ENCODE data around the gene DIP2C.
"Not testable (repeated sequence)": the region's sequence is repeated elsewhere in the genome, so short reads cannot be mapped to it uniquely, and the experiment has no call there.

DIP2C gene

GRCh38 chr10:279655-280054 lies 409.8 kb downstream of the DIP2C start:
- TF ChIP-seq POLR2AphosphoS5 (IDR thresholded peaks at IDR 0.05; ENCODE audit: low read depth, low read length): no peak
- TF ChIP-seq TAF1 (IDR thresholded peaks at IDR 0.05; ENCODE audit: borderline replicate concordance, low read depth, low read length): no peak
- no peak for TF ChIP-seq POLR2A (IDR thresholded peaks at IDR 0.05; ENCODE audit: low read depth, low read length)
- DNase-seq (ENCODE audit: insufficient read length) (no peak), FAIRE-seq (no peak)

GRCh38 chr10:279232-279631 lies 410.2 kb downstream of the DIP2C start:
- DNase-seq (ENCODE audit: insufficient read length) (no peak), FAIRE-seq (no peak)
- TF ChIP-seq POLR2A (IDR thresholded peaks at IDR 0.05; ENCODE audit: low read depth, low read length) (no peak), POLR2AphosphoS5 (IDR thresholded peaks at IDR 0.05; ENCODE audit: low read depth, low read length) (no peak), TAF1 (IDR thresholded peaks at IDR 0.05; ENCODE audit: borderline replicate concordance, low read depth, low read length) (no peak)

- DNase-seq (ENCODE audit: insufficient read length): no peak
- TF ChIP-seq POLR2AphosphoS5 (IDR thresholded peaks at IDR 0.05; ENCODE audit: low read depth, low read length): no peak
- no peak for TF ChIP-seq POLR2A (IDR thresholded peaks at IDR 0.05; ENCODE audit: low read depth, low read length)
- TF ChIP-seq TAF1 (IDR thresholded peaks at IDR 0.05; ENCODE audit: borderline replicate concordance, low read depth, low read length): no peak
- no peak for FAIRE-seq
Measured at GRCh38 chr10:278707-279106, 410.8 kb downstream of the DIP2C start.

- TF ChIP-seq TAF1 (IDR thresholded peaks at IDR 0.05; ENCODE audit: borderline replicate concordance, low read depth, low read length): no peak
- no peak for TF ChIP-seq POLR2AphosphoS5 (IDR thresholded peaks at IDR 0.05; ENCODE audit: low read depth, low read length)
- no peak for TF ChIP-seq POLR2A (IDR thresholded peaks at IDR 0.05; ENCODE audit: low read depth, low read length)
- DNase-seq (ENCODE audit: insufficient read length): no peak
- FAIRE-seq: no peak
Measured at GRCh38 chr10:277963-278362, 411.5 kb downstream of the DIP2C start.

- FAIRE-seq: no peak
Measured at GRCh38 chr10:275680-276079, 413.8 kb downstream of the DIP2C start.

GRCh38 chr10:274866-275265 lies 414.6 kb downstream of the DIP2C start:
- TF ChIP-seq POLR2AphosphoS5 (IDR thresholded peaks at IDR 0.05; ENCODE audit: low read depth, low read length) (no peak), POLR2A (IDR thresholded peaks at IDR 0.05; ENCODE audit: low read depth, low read length) (no peak), TAF1 (IDR thresholded peaks at IDR 0.05; ENCODE audit: borderline replicate concordance, low read depth, low read length) (no peak)
- DNase-seq (ENCODE audit: insufficient read length): no peak
- no peak for FAIRE-seq

More at GRCh38 chr10:275680-276079, 413.8 kb downstream of the DIP2C start:
- TF ChIP-seq TAF1 (IDR thresholded peaks at IDR 0.05; ENCODE audit: borderline replicate concordance, low read depth, low read length) (no peak), POLR2A (IDR thresholded peaks at IDR 0.05; ENCODE audit: low read depth, low read length) (no peak), POLR2AphosphoS5 (IDR thresholded peaks at IDR 0.05; ENCODE audit: low read depth, low read length) (no peak)
- DNase-seq (ENCODE audit: insufficient read length): no peak

GRCh38 chr10:273088-273487 lies 416.4 kb downstream of the DIP2C start:
- no peak for DNase-seq (ENCODE audit: insufficient read length)
- no peak for FAIRE-seq
- TF ChIP-seq POLR2AphosphoS5 (IDR thresholded peaks at IDR 0.05; ENCODE audit: low read depth, low read length) (no peak), POLR2A (IDR thresholded peaks at IDR 0.05; ENCODE audit: low read depth, low read length) (no peak), TAF1 (IDR thresholded peaks at IDR 0.05; ENCODE audit: borderline replicate concordance, low read depth, low read length) (no peak)

GRCh38 chr10:271722-272121 lies 417.7 kb downstream of the DIP2C start:
- DNase-seq (ENCODE audit: insufficient read length) (no peak), FAIRE-seq (no peak)
- TF ChIP-seq POLR2AphosphoS5 (IDR thresholded peaks at IDR 0.05; ENCODE audit: low read depth, low read length): no peak
- TF ChIP-seq POLR2A (IDR thresholded peaks at IDR 0.05; ENCODE audit: low read depth, low read length): no peak
- no peak for TF ChIP-seq TAF1 (IDR thresholded peaks at IDR 0.05; ENCODE audit: borderline replicate concordance, low read depth, low read length)

GRCh38 chr10:271201-271600 lies 418.3 kb downstream of the DIP2C start:
- FAIRE-seq: no peak
- no peak for DNase-seq (ENCODE audit: insufficient read length)
- TF ChIP-seq TAF1 (IDR thresholded peaks at IDR 0.05; ENCODE audit: borderline replicate concordance, low read depth, low read length): no peak
- TF ChIP-seq POLR2AphosphoS5 (IDR thresholded peaks at IDR 0.05; ENCODE audit: low read depth, low read length): no peak
- no peak for TF ChIP-seq POLR2A (IDR thresholded peaks at IDR 0.05; ENCODE audit: low read depth, low read length)

- FAIRE-seq: no peak
- TF ChIP-seq POLR2AphosphoS5 (IDR thresholded peaks at IDR 0.05; ENCODE audit: low read depth, low read length): no peak
- TF ChIP-seq POLR2A (IDR thresholded peaks at IDR 0.05; ENCODE audit: low read depth, low read length): no peak
- no peak for TF ChIP-seq TAF1 (IDR thresholded peaks at IDR 0.05; ENCODE audit: borderline replicate concordance, low read depth, low read length)
- DNase-seq (ENCODE audit: insufficient read length): no peak
Measured at GRCh38 chr10:269440-270074, 419.9 kb downstream of the DIP2C start.

GRCh38 chr10:267705-268104 lies 421.8 kb downstream of the DIP2C start:
- DNase-seq (ENCODE audit: insufficient read length): no peak
- no peak for TF ChIP-seq POLR2AphosphoS5 (IDR thresholded peaks at IDR 0.05; ENCODE audit: low read depth, low read length)
- no peak for TF ChIP-seq TAF1 (IDR thresholded peaks at IDR 0.05; ENCODE audit: borderline replicate concordance, low read depth, low read length)
- FAIRE-seq: no peak

GRCh38 chr10:266974-267425 lies 422.5 kb downstream of the DIP2C start:
- DNase-seq (ENCODE audit: insufficient read length): no peak
- no peak for TF ChIP-seq POLR2A (IDR thresholded peaks at IDR 0.05; ENCODE audit: low read depth, low read length)
- TF ChIP-seq POLR2AphosphoS5 (IDR thresholded peaks at IDR 0.05; ENCODE audit: low read depth, low read length): no peak
- no peak for TF ChIP-seq TAF1 (IDR thresholded peaks at IDR 0.05; ENCODE audit: borderline replicate concordance, low read depth, low read length)
- FAIRE-seq: no peak

- DNase-seq (ENCODE audit: insufficient read length); FAIRE-seq: not testable (repeated sequence)
Measured at GRCh38 chr10:265816-266588, 423.5 kb downstream of the DIP2C start.

GRCh38 chr10:265074-265440 lies 424.4 kb downstream of the DIP2C start:
- DNase-seq (ENCODE audit: insufficient read length): not testable (repeated sequence)
- FAIRE-seq: peak; percentile 95

- not testable (repeated sequence) for DNase-seq (ENCODE audit: insufficient read length); FAIRE-seq
Measured at GRCh38 chr10:264160-265073, 425.1 kb downstream of the DIP2C start.

Measured in GM12892 (cell line).